KMS-11 (cell line): Measurements from ENCODE around the gene RIPOR2.

Experiments used
- H2AFZ ChIP-seq: fragments of 200-600 bp; sonication (generic); 2 replicates; pipeline ENCODE4 v1.6.1; 2016; ENCODE audit warnings: antibody characterized with exemption, mixed run types, low read depth
- H3K27ac ChIP-seq: fragments of 200-600 bp; sonication (generic); 2 replicates; pipeline ENCODE4 v1.6.1; 2016; ENCODE audit warnings: mild to moderate bottlenecking, mixed run types
- H3K27me3 ChIP-seq: fragments of 200-600 bp; sonication (generic); 2 replicates; pipeline ENCODE4 v1.6.1; 2017; ENCODE audit warnings: mild to moderate bottlenecking, low read depth, mixed run types, moderate library complexity; ENCODE audit not compliant: insufficient read depth
- H3K36me3 ChIP-seq: fragments of 200-600 bp; sonication (generic); 2 replicates; pipeline ENCODE4 v1.6.1; 2017; ENCODE audit warnings: mild to moderate bottlenecking, mixed run types; ENCODE audit not compliant: insufficient read depth
- H3K4me1 ChIP-seq: fragments of 200-600 bp; sonication (generic); 2 replicates; pipeline ENCODE4 v1.6.1; 2016; ENCODE audit warnings: mild to moderate bottlenecking, low read depth, mixed run types; ENCODE audit not compliant: poor library complexity, severe bottlenecking
- H3K4me2 ChIP-seq: fragments of 200-600 bp; sonication (generic); 2 replicates; pipeline ENCODE4 v1.7.0; 2016; ENCODE audit warnings: mild to moderate bottlenecking, mixed run types
- H3K4me3 ChIP-seq: fragments of 200-600 bp; sonication (generic); IDR thresholded peaks from 2 replicates; pipeline ENCODE4 v1.6.1; 2017; ENCODE audit warnings: low read depth, low read length, mixed read lengths; ENCODE audit not compliant: insufficient read depth
- H3K79me2 ChIP-seq: fragments of 200-600 bp; sonication (generic); 2 replicates; pipeline ENCODE4 v1.6.1; 2016; ENCODE audit warnings: low read depth, mixed run types; ENCODE audit not compliant: insufficient read depth
- H3K9ac ChIP-seq: fragments of 200-600 bp; sonication (generic); 2 replicates; pipeline ENCODE4 v1.6.1; 2016; ENCODE audit warnings: mild to moderate bottlenecking, mixed run types
- H4K20me1 ChIP-seq: fragments of 200-600 bp; sonication (generic); 2 replicates; pipeline ENCODE4 v1.6.1; 2016; ENCODE audit warnings: mild to moderate bottlenecking, mixed run types; ENCODE audit not compliant: insufficient read depth
- TF ChIP-seq, protein P1 (sequence below): fragments of 200-600 bp; sonication (generic); conservative IDR thresholded peaks from 2 replicates; pipeline ENCODE4 v1.6.1; 2017; ENCODE audit warnings: low read depth, mild to moderate bottlenecking, antibody characterized with exemption, low read length, moderate library complexity, mixed read lengths

RIPOR2 gene

DNA sequence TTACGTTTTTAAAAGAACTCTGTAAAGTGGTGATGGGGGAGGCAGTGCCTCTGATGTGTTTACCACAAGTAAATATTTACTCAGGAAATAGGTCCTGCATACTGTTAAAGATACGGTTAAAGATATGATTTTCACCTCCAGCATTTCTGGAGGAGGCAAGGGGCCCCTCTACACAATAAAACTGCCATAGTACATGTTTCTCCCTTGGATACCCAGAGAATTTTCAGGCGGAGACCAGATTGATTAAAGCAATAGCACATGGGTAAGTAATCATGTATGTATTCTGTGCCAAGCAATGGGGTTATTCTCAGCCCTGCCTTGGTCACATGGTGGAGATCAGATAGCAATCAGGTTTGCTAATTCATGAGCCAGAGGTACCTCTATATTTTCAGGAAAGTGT is 9.6 kb downstream of the RIPOR2 start:
- Histone ChIP-seq H3K4me1 (peaks cover 13% of the 10 kb centered on the region), H3K79me2 (no peaks in the 10 kb centered on the region), H3K27ac (no peak overlapping the region), H3K36me3 (no peaks in the 10 kb centered on the region), H3K9ac (no peak overlapping the region), H4K20me1 (no peaks in the 10 kb centered on the region), H3K27me3 (no peaks in the 10 kb centered on the region), H3K4me3 (no peak overlapping the region), H3K4me2 (no peak overlapping the region), H2AFZ (no peak overlapping the region)
- TF ChIP-seq, protein P1, sequence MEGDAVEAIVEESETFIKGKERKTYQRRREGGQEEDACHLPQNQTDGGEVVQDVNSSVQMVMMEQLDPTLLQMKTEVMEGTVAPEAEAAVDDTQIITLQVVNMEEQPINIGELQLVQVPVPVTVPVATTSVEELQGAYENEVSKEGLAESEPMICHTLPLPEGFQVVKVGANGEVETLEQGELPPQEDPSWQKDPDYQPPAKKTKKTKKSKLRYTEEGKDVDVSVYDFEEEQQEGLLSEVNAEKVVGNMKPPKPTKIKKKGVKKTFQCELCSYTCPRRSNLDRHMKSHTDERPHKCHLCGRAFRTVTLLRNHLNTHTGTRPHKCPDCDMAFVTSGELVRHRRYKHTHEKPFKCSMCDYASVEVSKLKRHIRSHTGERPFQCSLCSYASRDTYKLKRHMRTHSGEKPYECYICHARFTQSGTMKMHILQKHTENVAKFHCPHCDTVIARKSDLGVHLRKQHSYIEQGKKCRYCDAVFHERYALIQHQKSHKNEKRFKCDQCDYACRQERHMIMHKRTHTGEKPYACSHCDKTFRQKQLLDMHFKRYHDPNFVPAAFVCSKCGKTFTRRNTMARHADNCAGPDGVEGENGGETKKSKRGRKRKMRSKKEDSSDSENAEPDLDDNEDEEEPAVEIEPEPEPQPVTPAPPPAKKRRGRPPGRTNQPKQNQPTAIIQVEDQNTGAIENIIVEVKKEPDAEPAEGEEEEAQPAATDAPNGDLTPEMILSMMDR: no peak

DNA sequence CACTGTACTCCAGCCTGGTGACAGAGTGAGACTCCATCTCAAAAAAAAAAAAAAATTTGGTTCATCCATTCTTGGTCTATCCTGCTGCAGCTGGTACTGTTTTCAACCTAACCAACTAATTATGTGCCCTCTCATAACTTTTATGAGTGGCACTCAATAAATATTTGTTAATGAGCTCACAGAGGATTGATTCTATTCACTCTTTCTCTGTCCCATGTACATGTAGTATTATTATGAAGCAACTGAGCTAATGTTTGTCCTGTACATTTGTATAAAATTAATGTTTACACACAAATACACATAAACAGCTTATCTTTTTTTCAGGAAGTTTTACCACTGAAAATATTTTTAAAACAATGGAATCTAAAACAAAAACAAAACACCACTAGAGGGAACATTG is 10.1 kb downstream of the RIPOR2 start:
- H3K9ac ChIP-seq: no peak overlapping the region
- TF ChIP-seq, protein P1: no peak
- H3K36me3 ChIP-seq: no peaks in the 10 kb centered on the region
- H3K27ac ChIP-seq: no peak overlapping the region
- H3K4me3 ChIP-seq: no peak overlapping the region
- no peaks in the 10 kb centered on the region for H4K20me1 ChIP-seq
- H3K4me1 ChIP-seq: peaks cover 13% of the 10 kb centered on the region
- no peak overlapping the region for H3K4me2 ChIP-seq
- H3K79me2 ChIP-seq: no peaks in the 10 kb centered on the region
- no peaks in the 10 kb centered on the region for H3K27me3 ChIP-seq
- H2AFZ ChIP-seq: no peak overlapping the region

DNA sequence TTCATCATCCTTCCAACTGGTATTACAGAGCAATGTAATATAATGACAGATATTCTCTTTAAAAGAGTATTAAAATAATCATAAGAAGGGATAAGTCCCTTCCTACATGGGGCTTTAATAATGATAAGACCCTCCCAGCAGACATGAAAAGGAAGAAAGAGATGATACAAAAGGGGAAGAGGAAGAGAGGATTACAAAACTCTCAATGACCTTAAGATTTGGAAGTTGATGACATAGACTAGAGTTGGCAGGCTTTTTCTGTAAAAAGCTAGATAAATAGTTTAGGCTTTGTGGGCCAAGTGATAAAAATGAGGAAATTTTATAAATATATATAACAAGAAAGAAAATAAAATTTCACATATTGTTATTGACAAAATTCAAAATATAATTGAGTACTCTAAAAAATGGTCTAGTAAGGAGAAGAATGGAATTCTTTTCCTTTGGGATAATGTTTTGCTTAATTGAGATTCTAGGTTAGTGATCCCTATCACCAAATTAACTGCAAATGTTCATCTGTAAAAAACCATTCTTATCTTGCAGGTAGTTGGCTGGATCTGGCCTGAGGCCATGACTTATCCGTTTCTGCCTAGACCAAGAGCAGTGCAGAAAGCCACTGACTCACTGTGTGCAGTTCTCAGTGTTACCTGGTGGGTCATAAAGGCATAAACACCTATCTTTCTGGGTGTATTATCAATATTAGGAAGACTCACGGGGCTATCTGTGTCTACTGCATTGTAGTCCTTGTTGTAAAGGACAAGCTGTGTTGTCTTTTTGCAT is 11.0 kb downstream of the RIPOR2 start:
- Histone ChIP-seq H3K27me3 (no peaks in the 10 kb centered on the region), H3K27ac (no peak overlapping the region), H3K9ac (no peak overlapping the region), H2AFZ (no peak overlapping the region), H4K20me1 (no peaks in the 10 kb centered on the region), H3K4me2 (no peak overlapping the region), H3K79me2 (no peaks in the 10 kb centered on the region), H3K4me1 (peaks cover 13% of the 10 kb centered on the region), H3K36me3 (no peaks in the 10 kb centered on the region), H3K4me3 (no peak overlapping the region)
- TF ChIP-seq, protein P1: no peak

DNA sequence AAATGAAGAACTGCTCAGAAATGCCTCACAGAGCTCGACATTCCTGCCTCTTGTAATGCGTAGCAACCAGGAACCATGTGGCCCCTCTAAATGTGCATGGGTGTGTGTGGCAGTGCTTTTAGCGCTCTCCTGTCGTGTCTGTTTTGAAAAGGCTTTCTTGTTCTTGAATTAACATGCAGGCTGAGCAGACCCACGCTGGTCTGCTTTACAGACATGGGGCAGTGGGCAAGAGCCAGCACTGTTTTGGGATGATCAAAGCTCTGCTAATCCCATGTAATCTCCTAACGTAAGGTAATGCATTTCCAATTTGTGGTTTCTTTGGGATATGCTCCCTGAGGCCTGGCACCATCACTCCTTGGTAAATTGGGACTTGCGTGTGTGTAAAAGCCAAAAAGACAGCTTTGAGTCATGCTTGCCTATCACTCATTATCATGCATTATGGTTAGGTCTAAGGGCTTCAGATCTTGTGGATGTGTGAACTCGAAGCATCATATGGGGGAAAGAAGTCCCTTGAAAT is 11.8 kb downstream of the RIPOR2 start:
- Histone ChIP-seq H4K20me1 (no peaks in the 10 kb centered on the region), H2AFZ (no peak overlapping the region), H3K79me2 (no peaks in the 10 kb centered on the region), H3K4me3 (no peak overlapping the region), H3K9ac (no peak overlapping the region), H3K4me1 (peaks cover 4% of the 10 kb centered on the region), H3K36me3 (no peaks in the 10 kb centered on the region), H3K4me2 (no peak overlapping the region), H3K27ac (no peak overlapping the region), H3K27me3 (no peaks in the 10 kb centered on the region)
- TF ChIP-seq, protein P1: no peak
